Measurements from ENCODE around the gene LCN6. TPM values are rescaled to one million over a fixed set of nuclear protein-coding genes. Genes with fewer than 3 reads are reported as not detected.
"Not testable (repeated sequence)": the region's sequence is repeated elsewhere in the genome, so short reads cannot be mapped to it uniquely, and the experiment has no call there.

The LCN6 gene
- polyA plus RNA-seq, 3 donors, result not detected

DNA sequence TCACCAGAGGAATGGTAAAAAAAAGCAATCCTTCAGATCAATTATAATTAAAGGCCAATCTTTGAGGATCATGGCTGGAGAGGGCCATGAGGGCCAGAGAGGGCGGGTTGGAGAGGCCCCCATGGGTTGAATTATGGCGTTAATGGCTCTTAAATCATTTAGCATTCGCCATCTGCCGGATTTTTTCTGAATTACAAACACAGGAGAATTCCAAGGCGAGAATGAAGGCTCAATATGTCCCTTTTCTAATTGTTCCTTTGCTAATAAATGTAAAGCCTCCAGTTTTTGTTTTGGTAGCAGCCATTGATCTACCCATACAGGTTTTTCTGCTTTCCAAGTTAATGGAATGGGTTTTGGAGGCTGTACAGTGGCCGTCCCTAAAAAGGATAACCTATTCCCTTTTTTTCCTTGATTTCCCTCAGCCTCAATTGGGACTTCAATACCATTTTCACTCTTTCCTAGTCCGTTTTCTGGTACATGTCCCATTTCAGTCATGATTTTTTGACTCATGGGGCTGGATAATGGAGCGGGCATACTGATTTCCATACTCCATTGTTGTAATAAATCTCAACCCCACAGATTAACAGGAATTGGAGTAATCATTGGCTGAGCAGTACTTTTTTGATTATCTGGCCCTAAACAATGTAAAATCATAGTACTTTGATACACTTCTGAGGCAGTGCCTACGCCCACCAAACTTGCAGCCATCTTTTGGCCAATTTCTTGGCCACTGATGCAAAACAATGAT, 36.1 kb upstream of the LCN6 start:
- no peak for DNase-seq (ENCODE audit: low read depth in 3 of 3, low spot score in 2 of 3)

DNA sequence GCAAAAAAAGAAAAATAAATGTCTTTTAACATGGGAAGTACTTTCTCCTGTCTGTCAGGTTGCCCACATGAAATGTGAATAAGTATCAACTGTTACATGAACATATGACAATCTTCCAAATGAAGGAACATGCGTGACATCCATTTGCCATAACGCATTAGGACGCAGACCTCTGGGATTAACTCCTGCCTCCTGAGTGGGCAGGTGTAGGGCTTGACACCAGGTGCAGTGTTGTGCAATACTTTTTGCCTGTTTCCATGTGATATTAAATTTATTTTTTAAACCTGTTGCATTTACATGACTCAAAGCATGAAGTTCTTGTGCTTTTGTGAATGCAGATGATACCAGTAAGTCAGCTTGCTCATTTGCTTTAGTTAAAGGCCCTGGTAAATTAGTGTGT, 34.1 kb upstream of the LCN6 start:
- DNase-seq (ENCODE audit: low read depth in 3 of 3, low spot score in 2 of 3), result no peak

DNA sequence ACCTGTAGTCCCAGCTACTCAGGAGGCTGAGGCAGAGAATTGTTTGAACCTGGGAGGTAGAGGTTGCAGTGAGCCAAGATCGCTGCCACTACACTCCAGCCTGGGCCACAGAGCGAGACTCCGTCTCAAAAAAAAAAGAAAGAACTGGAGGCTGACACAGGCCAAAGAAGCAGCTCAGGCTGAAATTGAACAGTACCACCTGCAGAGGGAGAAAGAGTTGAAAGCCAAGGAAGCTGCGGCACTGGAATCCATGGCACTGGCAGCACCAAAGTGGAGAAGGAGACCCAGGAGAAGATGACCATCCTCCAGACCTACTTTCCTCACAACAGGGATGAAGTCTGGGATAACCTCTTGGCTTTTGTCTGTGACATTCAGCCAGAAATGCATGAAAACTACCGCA, 31.5 kb upstream of the LCN6 start:
- DNase-seq (ENCODE audit: low read depth in 3 of 3, low spot score in 2 of 3), result no peak

DNA sequence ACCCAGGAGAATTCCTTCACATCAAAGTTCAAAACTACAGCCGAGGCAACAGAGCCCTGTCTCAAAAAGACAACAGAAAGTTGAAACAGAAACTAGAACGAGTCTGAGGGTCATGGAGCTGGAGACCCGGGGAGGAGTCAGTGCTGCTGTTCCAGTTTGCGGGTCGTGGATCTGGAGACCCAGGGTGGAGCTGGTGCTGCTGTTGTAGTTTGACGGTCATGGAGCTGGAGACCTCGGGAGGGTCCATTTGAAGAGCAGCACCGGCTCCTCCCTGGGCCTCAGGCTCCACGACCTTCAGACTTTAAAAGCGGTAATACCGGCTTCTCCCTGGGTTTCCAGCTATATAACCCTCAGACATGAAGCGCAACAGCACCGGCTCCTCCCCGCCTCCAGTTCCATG, 29.0 kb upstream of the LCN6 start:
- no peak for DNase-seq (ENCODE audit: low read depth in 3 of 3, low spot score in 2 of 3)

DNA sequence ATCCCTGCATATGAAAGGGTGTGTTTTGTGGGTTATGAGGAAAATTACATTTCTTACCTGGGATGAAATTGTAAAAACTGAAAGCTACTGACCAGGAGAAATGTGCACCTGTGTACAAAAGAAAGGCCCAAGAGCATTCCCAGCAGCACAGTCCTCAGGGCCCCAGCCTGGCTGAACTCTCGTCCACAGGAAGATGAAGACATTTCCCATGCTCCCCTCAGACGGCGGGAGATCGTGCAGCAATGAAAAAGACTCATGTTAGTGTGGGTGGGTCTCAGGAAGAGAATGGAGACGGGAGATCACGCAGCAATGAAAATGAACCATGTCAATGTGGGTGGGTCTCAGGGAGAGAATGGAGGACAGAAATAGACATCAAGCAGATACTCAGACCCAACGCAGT, 28.6 kb upstream of the LCN6 start:
- no peak for DNase-seq (ENCODE audit: low read depth in 3 of 3, low spot score in 2 of 3)

DNA sequence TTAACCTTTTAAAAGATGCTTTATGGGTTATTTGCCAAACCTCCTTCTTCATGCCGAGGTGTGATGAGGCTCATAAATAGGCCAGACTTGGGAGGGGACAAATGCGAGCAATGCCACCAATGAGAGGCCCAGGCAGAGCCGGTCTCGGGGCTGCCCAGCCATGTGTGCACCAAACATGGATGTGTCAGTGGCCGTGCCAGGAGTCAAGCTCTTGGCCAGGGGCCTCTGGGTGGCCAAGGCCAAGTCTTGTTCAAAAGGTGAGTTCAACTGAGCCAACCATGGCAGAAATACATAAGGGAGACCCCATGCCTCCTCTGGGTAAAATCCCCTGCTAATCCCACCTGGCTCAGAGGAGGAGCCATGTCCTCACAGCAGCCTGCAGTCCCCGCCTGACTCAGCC, 26.9 kb upstream of the LCN6 start:
- DNase-seq (ENCODE audit: low read depth in 3 of 3, low spot score in 2 of 3), result no peak

DNA sequence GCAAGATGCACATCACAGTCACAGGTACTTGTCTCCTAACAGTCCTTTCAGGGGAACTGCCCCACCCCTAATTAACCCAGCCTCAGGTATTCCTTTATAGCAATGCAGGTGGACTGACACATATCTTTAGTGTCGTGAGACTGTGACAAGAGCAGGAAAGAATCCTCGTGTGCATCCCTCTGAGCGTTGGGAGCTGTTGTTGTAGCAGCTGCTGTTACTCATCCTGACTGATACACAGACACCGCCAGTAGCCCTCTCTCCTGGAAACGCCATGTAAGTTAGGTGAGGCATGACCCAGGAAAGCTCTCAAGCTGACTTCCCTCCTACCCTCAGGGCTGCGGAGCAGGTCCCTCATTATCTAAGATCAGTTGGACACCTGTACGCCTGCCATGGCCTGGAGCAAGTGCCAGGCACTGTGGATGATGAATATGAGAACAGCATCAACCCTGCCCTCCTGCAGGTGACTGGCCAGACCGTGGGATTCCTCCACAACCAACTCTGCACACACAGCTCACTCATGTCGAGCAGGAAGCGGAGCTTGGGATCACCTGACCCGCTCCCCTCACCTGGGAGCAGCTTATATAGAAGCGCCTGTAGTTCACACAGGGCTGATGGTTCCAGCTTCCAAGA, 26.2 kb upstream of the LCN6 start:
- no peak for DNase-seq (ENCODE audit: low read depth in 3 of 3, low spot score in 2 of 3)

DNA sequence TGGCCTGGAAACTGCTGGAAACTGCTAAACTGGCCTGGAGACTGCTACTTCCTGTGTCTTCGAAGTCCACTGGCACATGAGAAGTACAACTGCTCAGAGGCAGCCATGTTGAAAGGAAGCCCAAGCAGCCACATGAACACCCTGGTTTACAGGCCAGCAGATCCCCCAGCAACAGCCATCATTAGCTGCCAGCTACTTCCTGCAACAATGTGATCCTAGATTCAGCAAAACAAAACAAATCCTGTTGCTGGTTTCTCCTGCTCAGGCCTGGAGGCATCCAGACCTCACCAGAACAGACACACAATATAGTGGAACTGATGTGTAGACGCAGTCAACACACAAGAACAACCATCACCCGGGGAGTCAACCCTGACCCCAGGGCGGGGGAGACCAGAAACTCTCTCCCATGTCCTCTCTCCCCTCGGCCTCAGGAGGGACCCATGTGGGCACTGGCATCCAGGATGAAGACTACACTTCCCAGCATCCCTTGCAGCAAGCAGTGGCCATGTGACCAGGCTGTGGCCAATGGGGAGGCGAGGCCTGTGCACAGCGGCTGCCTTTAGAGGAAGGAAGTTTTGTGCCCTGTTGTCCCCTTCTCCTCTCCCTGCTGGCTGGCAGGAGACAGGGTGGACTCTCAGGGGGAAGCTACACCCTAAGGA, 25.2 kb upstream of the LCN6 start:
- no peak for DNase-seq (ENCODE audit: low read depth in 3 of 3, low spot score in 2 of 3)

DNA sequence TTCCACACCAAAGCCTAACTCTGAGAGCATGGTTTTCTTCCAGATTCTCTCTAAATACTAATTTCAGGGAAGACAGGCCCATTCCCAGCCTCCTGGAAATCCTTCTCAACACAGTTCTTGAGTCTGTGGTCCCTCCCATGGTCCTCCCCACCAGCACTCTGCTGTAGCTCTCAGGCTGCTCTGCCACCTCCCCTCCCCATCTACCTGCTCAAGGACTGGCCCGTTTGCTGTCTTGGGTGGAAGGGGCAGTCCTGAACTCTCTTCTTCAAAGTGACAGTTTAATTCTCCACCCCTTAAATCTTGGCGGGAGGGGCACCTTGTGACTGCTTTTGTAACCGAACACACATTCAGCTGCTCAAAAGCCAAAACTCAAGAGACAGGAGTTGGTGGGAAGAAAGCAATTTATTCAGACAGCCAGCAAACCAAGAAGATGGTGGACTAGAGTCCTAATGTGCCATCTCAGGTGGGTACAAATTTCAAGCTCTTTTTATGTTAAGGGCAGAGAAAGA, 23.6 kb upstream of the LCN6 start:
- DNase-seq (ENCODE audit: low read depth in 3 of 3, low spot score in 2 of 3), result no peak

DNA sequence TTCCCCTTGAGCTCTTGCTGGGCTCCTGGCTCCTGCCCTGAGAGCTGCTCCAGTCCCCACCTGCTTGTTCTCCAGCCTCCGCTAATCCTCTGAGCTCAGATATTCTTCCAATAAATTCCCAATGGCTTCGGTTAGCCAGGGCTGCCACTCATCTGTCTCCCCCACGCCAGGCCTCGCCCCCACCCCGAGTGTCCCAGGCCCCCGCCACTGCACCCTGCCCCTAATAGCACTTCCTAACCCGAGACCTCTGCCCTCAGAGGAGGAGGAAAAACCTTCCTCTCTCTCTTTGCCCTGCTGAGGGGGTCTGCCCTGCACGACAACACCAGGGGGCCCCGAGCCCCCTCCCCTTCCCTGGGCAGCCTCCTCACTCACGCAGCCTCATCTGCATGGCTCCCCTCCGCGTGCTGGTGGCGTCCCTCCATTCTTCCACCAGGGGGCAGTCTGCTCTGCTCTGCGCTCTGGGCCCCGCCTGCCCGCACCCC, 21.4 kb upstream of the LCN6 start:
- no peak for DNase-seq (ENCODE audit: low read depth in 3 of 3, low spot score in 2 of 3)

DNA sequence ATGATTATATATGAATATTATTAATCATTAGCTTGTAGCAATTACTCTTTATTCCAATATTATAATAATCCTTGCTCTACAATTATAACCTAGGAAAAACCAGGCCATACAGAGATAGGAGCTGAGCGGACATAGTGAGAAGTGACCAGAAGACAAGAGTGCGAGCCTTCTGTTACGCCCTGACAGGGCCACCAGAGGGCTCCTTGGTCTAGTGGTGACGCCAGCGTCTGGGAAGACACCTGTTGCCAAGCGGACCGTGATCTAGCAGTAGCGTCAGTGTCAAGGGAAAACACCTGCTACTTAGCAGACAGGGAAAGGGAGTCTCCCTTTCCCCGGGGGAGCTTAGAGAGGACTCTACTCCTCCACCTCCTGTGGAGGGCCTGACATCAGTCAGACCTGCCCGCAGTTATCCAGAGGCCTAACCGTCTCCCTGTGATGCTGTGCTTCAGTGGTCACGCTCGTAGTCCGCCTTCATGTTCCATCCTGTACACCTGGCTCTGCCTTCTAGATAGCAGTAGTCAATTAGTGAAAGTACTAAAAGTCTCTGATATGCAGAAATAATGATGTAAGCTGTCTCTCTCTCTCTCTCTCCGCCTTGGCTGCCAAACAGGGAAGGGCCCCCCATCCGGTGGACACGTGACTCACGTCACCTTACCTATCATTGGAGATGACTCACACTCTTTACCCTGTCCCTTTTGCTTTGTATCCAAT, 18.2 kb upstream of the LCN6 start:
- not testable (repeated sequence) for DNase-seq (ENCODE audit: low read depth in 3 of 3, low spot score in 2 of 3)

DNA sequence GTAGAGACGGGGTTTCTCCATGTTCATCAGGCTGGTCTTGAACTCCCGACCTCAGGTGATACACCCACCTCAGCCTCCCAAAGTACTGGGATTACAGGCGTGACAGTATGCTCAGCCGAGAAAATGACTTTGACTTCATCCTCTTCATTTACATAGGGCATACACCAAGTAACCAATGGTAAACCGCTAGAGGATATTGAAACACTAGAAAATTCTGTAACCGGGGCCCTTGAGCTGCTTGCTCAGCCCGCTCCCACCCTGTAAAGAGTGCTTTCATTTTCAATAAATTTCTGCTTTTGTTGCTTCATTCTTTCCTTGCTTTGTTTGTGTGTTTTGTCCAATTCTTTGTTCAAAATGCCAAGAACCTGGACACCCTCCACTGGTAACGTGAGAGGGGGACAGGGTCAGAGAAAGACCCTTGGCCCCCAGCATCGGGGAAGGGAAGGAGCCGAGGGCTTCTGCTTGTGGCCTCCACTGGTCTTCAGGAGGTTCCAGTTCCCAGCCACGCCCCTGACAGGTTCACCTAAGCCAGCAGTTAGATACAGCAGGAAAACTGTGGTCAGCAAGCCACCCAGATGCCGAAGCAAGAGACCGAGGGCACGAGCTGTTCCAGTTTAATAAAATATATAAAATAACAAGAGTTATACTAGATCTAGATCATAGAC, 17.6 kb upstream of the LCN6 start:
- DNase-seq (ENCODE audit: low read depth in 3 of 3, low spot score in 2 of 3), result not testable (repeated sequence)

DNA sequence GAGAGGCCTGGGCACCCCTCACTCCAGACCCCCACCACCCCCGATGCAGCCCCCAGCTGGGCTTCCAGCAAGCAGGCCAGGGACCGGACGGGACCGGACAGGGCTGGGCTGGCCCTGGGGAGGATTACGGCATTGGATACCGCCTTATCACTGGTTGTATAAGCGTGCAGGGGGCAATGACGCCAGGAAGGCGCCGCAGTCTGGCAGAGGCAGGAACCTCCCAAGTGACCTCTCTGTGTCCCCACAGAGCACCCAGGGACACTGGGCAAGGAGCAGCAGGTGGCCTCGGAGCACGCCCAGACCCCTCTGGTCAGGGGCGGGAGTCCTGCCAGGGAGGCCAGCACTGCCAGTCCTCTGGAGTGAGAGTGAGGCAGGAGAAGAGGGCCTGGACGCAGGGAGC, 16.7 kb upstream of the LCN6 start:
- DNase-seq (ENCODE audit: low read depth in 3 of 3, low spot score in 2 of 3), result no peak

DNA sequence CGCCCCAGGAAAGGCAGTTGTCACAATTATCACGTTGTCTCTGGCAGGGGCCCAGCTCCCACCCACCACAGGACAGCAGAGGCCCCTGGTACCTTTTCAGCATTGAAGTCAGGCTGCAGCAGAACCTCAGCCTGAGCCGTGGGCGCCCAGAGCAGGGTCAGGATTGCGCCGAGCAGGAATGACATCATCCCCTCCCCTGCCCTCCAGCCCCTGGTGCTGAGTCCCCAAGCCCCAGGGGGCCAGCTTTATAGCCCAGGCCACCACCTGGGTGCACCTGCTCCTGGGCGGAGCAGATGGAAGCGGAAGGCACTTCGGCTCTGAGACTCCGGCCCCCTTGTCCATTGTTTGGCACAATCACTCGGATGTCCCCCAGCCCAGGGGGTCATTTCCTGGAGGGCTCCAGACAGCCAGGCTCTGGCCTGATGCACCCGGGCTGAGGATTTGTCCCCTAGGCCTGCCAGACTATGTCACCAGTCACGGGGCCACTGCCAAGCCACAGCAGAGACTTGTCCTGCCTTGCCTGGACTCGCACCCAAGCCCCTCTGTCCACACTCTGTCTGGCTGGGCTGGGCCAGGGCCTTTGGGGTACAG, 16.1 kb upstream of the LCN6 start, which contains the start of gene LCN15:
Gene LCN15 (minus strand): TSS at position 218 of the 591 bp plus-strand sequence. CDS start 30 bp downstream, at position 188.
- no peak for DNase-seq (ENCODE audit: low read depth in 3 of 3, low spot score in 2 of 3)

DNA sequence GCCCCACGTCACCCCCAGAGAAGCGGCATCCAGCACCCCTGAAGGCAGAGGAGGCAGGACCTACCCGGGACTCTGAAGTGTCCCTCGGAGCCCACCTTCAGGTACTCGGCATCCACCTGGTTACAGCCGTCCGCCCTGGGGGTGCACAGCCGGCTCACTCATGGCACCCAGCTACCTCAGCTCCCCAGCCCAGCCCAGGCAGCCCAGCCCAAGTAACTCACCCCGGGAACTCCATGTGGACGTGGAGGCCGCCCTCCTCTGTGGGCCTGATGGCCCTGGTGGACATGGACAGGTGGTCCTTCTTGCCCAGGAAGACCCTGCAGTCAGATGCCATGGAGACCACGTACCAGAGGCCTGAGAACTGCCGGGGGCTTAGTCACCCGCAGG, 15.3 kb upstream of the LCN6 start:
- no peak for DNase-seq (ENCODE audit: low read depth in 3 of 3, low spot score in 2 of 3)

DNA sequence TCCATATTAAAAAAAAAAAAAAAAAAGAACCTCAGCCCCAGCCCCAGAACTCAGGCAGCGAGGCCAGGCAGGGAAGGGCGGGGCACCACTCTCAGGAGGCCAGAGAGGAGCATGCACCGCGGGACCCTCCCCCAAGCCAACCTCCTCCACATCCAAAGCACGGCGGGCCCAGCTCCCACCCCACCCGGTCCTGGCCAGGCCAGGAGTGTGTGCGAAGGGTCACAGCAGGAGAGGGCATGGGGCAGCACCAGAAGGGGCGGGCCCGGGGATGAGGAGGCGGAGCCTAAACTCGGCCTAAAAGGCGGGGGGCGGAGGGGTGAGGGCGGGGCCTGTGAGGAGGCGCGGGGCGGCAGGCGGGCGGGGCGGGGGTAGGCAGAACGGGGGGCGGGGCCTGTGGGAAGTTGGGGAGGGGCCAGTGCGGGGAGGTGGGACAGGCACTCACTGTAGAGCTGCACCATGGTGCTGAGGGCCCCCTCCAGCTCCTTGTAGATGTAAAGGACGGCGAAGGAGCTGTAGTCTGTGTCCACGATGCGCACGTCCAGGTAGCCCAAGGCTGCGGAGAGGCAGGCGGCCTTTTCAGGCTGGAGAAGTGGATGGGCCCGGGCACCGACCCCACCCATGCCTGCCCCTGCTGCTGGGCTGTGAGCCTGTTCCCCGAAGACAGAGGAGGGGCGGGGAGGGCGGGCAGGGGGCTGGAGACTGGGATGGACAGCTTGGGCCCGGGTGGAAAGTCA, 14.8 kb upstream of the LCN6 start:
- DNase-seq (ENCODE audit: low read depth in 3 of 3, low spot score in 2 of 3), result no peak

DNA sequence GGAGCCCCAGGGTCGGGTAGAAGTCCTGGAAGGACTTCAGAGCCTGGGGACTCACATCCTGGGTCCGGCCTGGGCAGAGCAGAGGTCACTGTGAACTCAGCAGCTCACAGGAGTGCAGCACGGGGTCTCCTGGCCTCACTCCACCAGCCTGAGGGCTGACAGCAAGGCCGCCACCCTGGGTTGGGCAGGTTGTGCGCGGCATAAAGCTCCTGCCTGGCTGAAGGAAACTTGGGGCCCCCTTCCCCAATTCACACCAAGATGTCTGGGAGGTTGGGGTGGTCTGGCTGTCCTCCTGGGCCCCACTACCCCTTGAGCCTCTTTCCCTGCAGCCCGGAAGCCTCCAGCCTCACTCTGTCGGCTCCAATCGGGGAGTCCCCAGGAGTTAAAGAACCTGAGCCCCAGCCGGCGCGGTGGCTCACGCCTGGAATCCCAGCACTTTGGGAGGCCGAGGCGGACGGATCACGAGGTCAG, 13.9 kb upstream of the LCN6 start:
- DNase-seq (ENCODE audit: low read depth in 3 of 3, low spot score in 2 of 3), result no peak

DNA sequence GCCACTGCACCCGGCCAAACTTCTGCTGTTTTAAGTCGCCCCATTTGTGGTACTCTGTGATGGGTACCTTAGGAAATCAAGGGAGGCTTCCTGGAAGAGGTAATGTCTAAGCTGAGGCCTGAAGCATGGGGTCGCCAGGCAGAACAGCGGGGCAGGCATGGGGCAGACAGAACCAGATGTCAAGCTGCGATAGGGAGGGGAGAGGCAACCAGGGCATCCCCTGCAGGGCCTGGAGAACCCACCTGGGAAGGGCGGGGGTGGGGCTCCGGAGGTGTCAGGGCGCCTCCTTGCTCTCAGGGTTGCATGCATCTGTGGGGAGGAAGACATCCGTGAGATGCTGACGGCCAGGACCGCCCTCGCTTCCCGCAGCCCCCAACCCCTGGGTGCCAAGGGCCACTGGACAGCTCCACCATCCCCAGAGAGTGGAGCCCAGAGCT, 13.2 kb upstream of the LCN6 start:
- no peak for DNase-seq (ENCODE audit: low read depth in 3 of 3, low spot score in 2 of 3)

Data from right renal cortex interstitium (tissue), 3 donors.